Transverse colon (tissue), 4 donors: ENCODE measurements around the gene LRPPRC. TPM values are rescaled to one million over a fixed set of nuclear protein-coding genes. Genes with fewer than 3 reads are reported as not detected.

Experiments
- small RNA-seq, 4 donors: library from RNA; depleted of rRNA; stranded (forward); fragments of <200 nt; gene quantifications; one replicate each; pipeline ENCODE3, GENCODE V24; 2016
- total RNA-seq, 4 donors: library from RNA; depleted of rRNA; stranded (reverse); fragments of >200 nt; gene quantifications; one replicate each; pipeline ENCODE4 v1.1.0, GENCODE V29; 2016

Gene LRPPRC
- total RNA-seq, 4 donors from 2014 or later: 35.9 to 83.3 (median 59.7) TPM

Small RNA genes within 50 kb of the gene (small RNA-seq; reads per million reads assigned to genes)
- gene RN7SL455P (0 reads per million in 4 donors), gene RNU6-1048P (0 reads per million in 4 donors)

Other genes starting within 250 kb of the LRPPRC start
- gene DYNC2LI1, start 221.9 kb downstream of the LRPPRC start, total RNA-seq: 10 to 100 TPM in 3 of 4 donors, 1 to 10 TPM in 1; 6.6 to 26.9 (median 20.2) TPM
- not detected for gene ABCG5, start 157.2 kb downstream of the LRPPRC start, total RNA-seq
- under 1 TPM in 1 of 4 donors, not detected in 3; 0.41 TPM for gene ABCG8, start 157.0 kb downstream of the LRPPRC start, total RNA-seq
- 100 to 1,000 TPM in 1 of 4 donors, 10 to 100 TPM in 3; 23.7 to 108 (median 67.0) TPM for gene PPM1B, start 172.9 kb upstream of the LRPPRC start, total RNA-seq